ENCODE data around the gene GFI1. TPM values are rescaled to one million over a fixed set of nuclear protein-coding genes. Genes with fewer than 3 reads are reported as not detected.

The GFI1 gene
- total and polyA plus RNA-seq, 2 of the 13 experiments (the other 11 are each of a cell fraction or from before 2014, with no cell fraction given), result 10.3 to 10.5 TPM

DNA sequence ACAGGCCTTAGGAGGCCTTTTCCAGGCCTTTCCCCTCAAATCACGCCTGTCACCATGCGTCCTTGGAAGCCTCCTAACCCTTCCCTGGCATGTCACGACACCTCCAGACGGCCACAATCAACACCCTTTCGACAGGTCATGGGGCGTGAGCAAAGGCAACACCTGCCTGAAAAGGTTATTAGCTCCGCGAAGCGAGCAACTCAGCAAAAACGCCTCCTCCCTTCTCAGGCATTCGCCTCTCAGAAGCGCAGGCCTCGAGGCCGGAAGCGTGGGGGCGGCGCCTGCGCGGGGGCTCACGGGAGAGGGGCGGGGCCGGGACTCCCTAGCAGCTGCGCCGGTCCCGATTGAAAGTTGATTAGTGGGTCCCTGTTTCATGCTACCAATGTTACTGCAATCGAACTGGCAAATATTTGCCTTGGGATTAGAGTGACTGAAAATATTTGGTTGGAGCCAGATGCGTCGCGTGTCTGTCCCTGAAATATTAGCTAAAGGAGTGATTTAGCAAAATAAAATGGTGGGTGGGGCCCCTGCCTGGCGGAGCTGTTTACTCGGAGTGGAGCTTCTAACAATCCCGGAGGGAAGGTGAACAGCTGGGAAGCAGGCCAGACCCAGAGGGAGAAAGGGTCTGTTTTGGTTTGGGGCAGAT lies 44.9 kb downstream of the GFI1 start (continued):
- TF ChIP-seq RBFOX2 (IDR thresholded peaks at IDR 0.05; ENCODE audit: low read depth, low read length), result peak; percentile 81
- TF ChIP-seq, protein P1, sequence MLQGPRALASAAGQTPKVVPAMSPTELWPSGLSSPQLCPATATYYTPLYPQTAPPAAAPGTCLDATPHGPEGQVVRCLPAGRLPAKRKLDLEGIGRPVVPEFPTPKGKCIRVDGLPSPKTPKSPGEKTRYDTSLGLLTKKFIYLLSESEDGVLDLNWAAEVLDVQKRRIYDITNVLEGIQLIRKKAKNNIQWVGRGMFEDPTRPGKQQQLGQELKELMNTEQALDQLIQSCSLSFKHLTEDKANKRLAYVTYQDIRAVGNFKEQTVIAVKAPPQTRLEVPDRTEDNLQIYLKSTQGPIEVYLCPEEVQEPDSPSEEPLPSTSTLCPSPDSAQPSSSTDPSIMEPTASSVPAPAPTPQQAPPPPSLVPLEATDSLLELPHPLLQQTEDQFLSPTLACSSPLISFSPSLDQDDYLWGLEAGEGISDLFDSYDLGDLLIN (CRISPR knock-in tag; IDR thresholded peaks at IDR 0.05; ENCODE audit: borderline replicate concordance), result 0 out of 2 replicates have a peak, but pooled peaks have one; percentile 52
- no peak for TF ChIP-seq PAWR (CRISPR knock-in tag; IDR thresholded peaks at IDR 0.05; ENCODE audit: borderline replicate concordance)
- peak; percentile 77; the same call in 1 of the 2 replicates for TF ChIP-seq SP5 (CRISPR knock-in tag; IDR thresholded peaks at IDR 0.05; ENCODE audit: borderline replicate concordance, low read depth)
- TF ChIP-seq MTF2 (CRISPR knock-in tag; IDR thresholded peaks at IDR 0.05; ENCODE audit: borderline replicate concordance), result no peak; the same call in 1 of the 2 replicates
- no peak for TF ChIP-seq AGO1 (IDR thresholded peaks at IDR 0.05; ENCODE audit: low read depth, low read length, poor library complexity, severe bottlenecking)
- peak; percentile 91 for TF ChIP-seq BORCS8-MEF2B (CRISPR knock-in tag; IDR thresholded peaks at IDR 0.05)
- 0 out of 2 replicates have a peak, but pooled peaks have one; percentile 42 for TF ChIP-seq ZNF792 (CRISPR knock-in tag; IDR thresholded peaks at IDR 0.05)
- peak; percentile 71 for TF ChIP-seq ZNF205 (CRISPR knock-in tag; IDR thresholded peaks at IDR 0.05)
- TF ChIP-seq EZH2 (conservative IDR thresholded peaks at IDR 0.05; ENCODE audit: low read depth, low read length), result no peak
- TF ChIP-seq, protein P2, sequence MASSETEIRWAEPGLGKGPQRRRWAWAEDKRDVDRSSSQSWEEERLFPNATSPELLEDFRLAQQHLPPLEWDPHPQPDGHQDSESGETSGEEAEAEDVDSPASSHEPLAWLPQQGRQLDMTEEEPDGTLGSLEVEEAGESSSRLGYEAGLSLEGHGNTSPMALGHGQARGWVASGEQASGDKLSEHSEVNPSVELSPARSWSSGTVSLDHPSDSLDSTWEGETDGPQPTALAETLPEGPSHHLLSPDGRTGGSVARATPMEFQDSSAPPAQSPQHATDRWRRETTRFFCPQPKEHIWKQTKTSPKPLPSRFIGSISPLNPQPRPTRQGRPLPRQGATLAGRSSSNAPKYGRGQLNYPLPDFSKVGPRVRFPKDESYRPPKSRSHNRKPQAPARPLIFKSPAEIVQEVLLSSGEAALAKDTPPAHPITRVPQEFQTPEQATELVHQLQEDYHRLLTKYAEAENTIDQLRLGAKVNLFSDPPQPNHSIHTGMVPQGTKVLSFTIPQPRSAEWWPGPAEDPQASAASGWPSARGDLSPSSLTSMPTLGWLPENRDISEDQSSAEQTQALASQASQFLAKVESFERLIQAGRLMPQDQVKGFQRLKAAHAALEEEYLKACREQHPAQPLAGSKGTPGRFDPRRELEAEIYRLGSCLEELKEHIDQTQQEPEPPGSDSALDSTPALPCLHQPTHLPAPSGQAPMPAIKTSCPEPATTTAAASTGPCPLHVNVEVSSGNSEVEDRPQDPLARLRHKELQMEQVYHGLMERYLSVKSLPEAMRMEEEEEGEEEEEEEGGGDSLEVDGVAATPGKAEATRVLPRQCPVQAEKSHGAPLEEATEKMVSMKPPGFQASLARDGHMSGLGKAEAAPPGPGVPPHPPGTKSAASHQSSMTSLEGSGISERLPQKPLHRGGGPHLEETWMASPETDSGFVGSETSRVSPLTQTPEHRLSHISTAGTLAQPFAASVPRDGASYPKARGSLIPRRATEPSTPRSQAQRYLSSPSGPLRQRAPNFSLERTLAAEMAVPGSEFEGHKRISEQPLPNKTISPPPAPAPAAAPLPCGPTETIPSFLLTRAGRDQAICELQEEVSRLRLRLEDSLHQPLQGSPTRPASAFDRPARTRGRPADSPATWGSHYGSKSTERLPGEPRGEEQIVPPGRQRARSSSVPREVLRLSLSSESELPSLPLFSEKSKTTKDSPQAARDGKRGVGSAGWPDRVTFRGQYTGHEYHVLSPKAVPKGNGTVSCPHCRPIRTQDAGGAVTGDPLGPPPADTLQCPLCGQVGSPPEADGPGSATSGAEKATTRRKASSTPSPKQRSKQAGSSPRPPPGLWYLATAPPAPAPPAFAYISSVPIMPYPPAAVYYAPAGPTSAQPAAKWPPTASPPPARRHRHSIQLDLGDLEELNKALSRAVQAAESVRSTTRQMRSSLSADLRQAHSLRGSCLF (CRISPR knock-in tag; IDR thresholded peaks at IDR 0.05; ENCODE audit: borderline replicate concordance), result no peak
- no peak for TF ChIP-seq SP1 (IDR thresholded peaks at IDR 0.05)
- peak; percentile 88 for TF ChIP-seq SP1 (CRISPR knock-in tag; IDR thresholded peaks at IDR 0.05)
- peak; percentile 80; the same call in 1 of the 2 replicates for TF ChIP-seq TBX3 (IDR thresholded peaks at IDR 0.05; ENCODE audit: borderline replicate concordance)
- TF ChIP-seq HOXA9 (CRISPR knock-in tag; IDR thresholded peaks at IDR 0.05; ENCODE audit: borderline replicate concordance), result no peak; the same call in 1 of the 2 replicates
- TF ChIP-seq U2AF1 (optimal IDR thresholded peaks at IDR 0.05; ENCODE audit: low read depth, low read length), result no peak
- TF ChIP-seq ZNF121 (CRISPR knock-in tag; IDR thresholded peaks at IDR 0.05), result no peak
- TF ChIP-seq SETDB1 (CRISPR knock-in tag; IDR thresholded peaks at IDR 0.05; ENCODE audit: borderline replicate concordance), result no peak
- TF ChIP-seq ELF4 (CRISPR knock-in tag; IDR thresholded peaks at IDR 0.05; ENCODE audit: borderline replicate concordance), result 0 out of 2 replicates have a peak, but pooled peaks have one; percentile 68
- peak; percentile 77 for TF ChIP-seq MEF2D (CRISPR knock-in tag; IDR thresholded peaks at IDR 0.05)
- no peak for TF ChIP-seq ZFP36 (IDR thresholded peaks at IDR 0.05; ENCODE audit: borderline replicate concordance, low read depth, low read length, partially characterized antibody)
- TF ChIP-seq NFE2L1 (CRISPR knock-in tag; IDR thresholded peaks at IDR 0.05; ENCODE audit: borderline replicate concordance), result no peak
- 0 out of 2 replicates have a peak, but pooled peaks have one; percentile 77 for TF ChIP-seq GTF3A (CRISPR knock-in tag; conservative IDR thresholded peaks at IDR 0.05)
- peak; percentile 34; the same call in 1 of the 2 replicates for TF ChIP-seq ZNF331 (CRISPR knock-in tag; IDR thresholded peaks at IDR 0.05)
- TF ChIP-seq MAF1 (CRISPR knock-in tag; IDR thresholded peaks at IDR 0.05; ENCODE audit: borderline replicate concordance), result no peak

Measured in HepG2 (cell line).